A549 (cell line): ENCODE data around the gene WFS1.

ENCODE experiments used
- BHLHE40 ChIP-seq: IDR thresholded peaks from 2 replicates; pipeline ENCODE4 v1.6.1; 2012; ENCODE audit warnings: low read depth, low read length, inconsistent platforms
- CEBPB ChIP-seq, 2 experiments: fragments of >200 bp in 1 of 2; sonication (Bioruptor Twin) in 1 of 2; formaldehyde crosslinking in 1 of 2; IDR thresholded peaks; 2 replicates each; pipeline ENCODE4 v1.6.1; 2012 to 2016
- ESRRA ChIP-seq: fragments of 150-350 bp; IDR thresholded peaks from 2 replicates; pipeline ENCODE4 v1.6.1; 2014; ENCODE audit warnings: mild to moderate bottlenecking, low read length, borderline replicate concordance
- HDAC2 ChIP-seq: fragments of 200-600 bp; sonication (generic); IDR thresholded peaks from 2 replicates; pipeline ENCODE4 v1.6.1; 2016
- POLR2A ChIP-seq: IDR thresholded peaks from 2 replicates; pipeline ENCODE4 v1.6.1; 2012; ENCODE audit warnings: mild to moderate bottlenecking, low read length
- RAD21 ChIP-seq, 2 experiments: fragments of >200 bp in 1 of 2; sonication (Bioruptor Twin) in 1 of 2; formaldehyde crosslinking in 1 of 2; IDR thresholded peaks in 1 of 2; conservative IDR thresholded peaks in 1 of 2; 2 replicates in 1 of 2; 3 replicates in 1 of 2; pipeline ENCODE4 v1.6.1; 2012 to 2018; ENCODE audit warnings: inconsistent platforms in 1 of 2
- ZC3H11A ChIP-seq: fragments of 450-650 bp; IDR thresholded peaks from 2 replicates; pipeline ENCODE4 v1.6.1; 2014; ENCODE audit warnings: antibody characterized with exemption, mild to moderate bottlenecking
- TF ChIP-seq, protein P1 (sequence below): fragments of >200 bp; sonication (Bioruptor Twin); formaldehyde crosslinking; IDR thresholded peaks from 3 replicates; pipeline ENCODE4 v1.5.1; 2016
- TF ChIP-seq, protein P2 (sequence below): fragments of 200-600 bp; sonication (generic); IDR thresholded peaks from 2 replicates; pipeline ENCODE4 v1.6.1; 2016; ENCODE audit warnings: antibody characterized with exemption, mild to moderate bottlenecking, moderate library complexity
- TF ChIP-seq, protein P3 (sequence below): fragments of 250-450 bp; sonication (Bioruptor Pico); IDR thresholded peaks from 2 replicates; pipeline ENCODE4 v1.5.0; 2020; ENCODE audit warnings: low read depth, mild to moderate bottlenecking, moderate library complexity
- TF ChIP-seq, protein P4 (sequence below): IDR thresholded peaks from 2 replicates; pipeline ENCODE4 v1.6.1; 2012
- TF ChIP-seq, protein P5 (sequence below): fragments of 250-450 bp; sonication (Bioruptor Pico); IDR thresholded peaks from 2 replicates; pipeline ENCODE4 v1.5.0; 2021; ENCODE audit warnings: mild to moderate bottlenecking, moderate library complexity, borderline replicate concordance
- TF ChIP-seq, protein P6 (sequence below): fragments of >200 bp; sonication (Bioruptor Twin); formaldehyde crosslinking; IDR thresholded peaks from 3 replicates; pipeline ENCODE4 v1.6.1; 2016

DNA sequence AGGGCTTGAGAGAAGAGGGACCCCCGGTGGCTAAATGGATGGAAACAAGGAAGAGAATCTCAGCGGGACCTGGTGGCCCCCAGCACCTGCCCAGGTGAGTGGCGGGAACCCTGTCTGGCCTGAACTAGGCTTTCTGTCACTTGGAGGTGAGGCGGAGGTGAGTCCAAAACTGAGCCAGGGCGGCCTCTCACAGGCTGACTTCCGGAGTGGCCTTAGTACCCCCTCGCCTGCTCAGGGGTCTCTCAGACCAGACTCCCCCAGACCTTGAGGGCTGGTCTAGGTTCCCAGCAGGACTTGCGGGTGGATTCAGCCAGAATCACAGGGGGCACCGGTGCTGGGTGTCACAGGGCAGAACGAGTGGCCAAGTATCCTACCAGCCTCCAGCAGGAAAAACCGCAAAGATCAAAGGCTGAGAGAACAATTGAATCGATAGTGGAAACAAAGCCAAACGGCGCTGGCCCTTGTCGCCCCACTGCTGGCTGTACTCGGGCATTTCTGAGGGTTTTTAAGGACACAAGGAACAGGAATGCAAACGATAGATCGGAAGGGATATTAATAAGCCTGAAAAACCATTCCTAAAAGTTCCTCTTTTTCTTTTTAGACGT lies 67.8 kb downstream of the WFS1 start:
- TF ChIP-seq RAD21 (conservative IDR thresholded peaks at IDR 0.05 in 1 of 2, IDR thresholded peaks at IDR 0.05 in 1 of 2) = no peak
- TF ChIP-seq ZC3H11A = no peak
- TF ChIP-seq, protein P1, sequence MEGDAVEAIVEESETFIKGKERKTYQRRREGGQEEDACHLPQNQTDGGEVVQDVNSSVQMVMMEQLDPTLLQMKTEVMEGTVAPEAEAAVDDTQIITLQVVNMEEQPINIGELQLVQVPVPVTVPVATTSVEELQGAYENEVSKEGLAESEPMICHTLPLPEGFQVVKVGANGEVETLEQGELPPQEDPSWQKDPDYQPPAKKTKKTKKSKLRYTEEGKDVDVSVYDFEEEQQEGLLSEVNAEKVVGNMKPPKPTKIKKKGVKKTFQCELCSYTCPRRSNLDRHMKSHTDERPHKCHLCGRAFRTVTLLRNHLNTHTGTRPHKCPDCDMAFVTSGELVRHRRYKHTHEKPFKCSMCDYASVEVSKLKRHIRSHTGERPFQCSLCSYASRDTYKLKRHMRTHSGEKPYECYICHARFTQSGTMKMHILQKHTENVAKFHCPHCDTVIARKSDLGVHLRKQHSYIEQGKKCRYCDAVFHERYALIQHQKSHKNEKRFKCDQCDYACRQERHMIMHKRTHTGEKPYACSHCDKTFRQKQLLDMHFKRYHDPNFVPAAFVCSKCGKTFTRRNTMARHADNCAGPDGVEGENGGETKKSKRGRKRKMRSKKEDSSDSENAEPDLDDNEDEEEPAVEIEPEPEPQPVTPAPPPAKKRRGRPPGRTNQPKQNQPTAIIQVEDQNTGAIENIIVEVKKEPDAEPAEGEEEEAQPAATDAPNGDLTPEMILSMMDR = no peak
- TF ChIP-seq HDAC2 = no peak
- no peak for TF ChIP-seq POLR2A
- no peak for TF ChIP-seq CEBPB (IDR thresholded peaks at IDR 0.05)
- TF ChIP-seq, protein P2, sequence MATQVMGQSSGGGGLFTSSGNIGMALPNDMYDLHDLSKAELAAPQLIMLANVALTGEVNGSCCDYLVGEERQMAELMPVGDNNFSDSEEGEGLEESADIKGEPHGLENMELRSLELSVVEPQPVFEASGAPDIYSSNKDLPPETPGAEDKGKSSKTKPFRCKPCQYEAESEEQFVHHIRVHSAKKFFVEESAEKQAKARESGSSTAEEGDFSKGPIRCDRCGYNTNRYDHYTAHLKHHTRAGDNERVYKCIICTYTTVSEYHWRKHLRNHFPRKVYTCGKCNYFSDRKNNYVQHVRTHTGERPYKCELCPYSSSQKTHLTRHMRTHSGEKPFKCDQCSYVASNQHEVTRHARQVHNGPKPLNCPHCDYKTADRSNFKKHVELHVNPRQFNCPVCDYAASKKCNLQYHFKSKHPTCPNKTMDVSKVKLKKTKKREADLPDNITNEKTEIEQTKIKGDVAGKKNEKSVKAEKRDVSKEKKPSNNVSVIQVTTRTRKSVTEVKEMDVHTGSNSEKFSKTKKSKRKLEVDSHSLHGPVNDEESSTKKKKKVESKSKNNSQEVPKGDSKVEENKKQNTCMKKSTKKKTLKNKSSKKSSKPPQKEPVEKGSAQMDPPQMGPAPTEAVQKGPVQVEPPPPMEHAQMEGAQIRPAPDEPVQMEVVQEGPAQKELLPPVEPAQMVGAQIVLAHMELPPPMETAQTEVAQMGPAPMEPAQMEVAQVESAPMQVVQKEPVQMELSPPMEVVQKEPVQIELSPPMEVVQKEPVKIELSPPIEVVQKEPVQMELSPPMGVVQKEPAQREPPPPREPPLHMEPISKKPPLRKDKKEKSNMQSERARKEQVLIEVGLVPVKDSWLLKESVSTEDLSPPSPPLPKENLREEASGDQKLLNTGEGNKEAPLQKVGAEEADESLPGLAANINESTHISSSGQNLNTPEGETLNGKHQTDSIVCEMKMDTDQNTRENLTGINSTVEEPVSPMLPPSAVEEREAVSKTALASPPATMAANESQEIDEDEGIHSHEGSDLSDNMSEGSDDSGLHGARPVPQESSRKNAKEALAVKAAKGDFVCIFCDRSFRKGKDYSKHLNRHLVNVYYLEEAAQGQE = no peak
- TF ChIP-seq BHLHE40 = no peak
- no peak for TF ChIP-seq ESRRA
- TF ChIP-seq, protein P3, sequence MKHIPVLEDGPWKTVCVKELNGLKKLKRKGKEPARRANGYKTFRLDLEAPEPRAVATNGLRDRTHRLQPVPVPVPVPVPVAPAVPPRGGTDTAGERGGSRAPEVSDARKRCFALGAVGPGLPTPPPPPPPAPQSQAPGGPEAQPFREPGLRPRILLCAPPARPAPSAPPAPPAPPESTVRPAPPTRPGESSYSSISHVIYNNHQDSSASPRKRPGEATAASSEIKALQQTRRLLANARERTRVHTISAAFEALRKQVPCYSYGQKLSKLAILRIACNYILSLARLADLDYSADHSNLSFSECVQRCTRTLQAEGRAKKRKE (CRISPR knock-in tag) = no peak
- TF ChIP-seq, protein P4, sequence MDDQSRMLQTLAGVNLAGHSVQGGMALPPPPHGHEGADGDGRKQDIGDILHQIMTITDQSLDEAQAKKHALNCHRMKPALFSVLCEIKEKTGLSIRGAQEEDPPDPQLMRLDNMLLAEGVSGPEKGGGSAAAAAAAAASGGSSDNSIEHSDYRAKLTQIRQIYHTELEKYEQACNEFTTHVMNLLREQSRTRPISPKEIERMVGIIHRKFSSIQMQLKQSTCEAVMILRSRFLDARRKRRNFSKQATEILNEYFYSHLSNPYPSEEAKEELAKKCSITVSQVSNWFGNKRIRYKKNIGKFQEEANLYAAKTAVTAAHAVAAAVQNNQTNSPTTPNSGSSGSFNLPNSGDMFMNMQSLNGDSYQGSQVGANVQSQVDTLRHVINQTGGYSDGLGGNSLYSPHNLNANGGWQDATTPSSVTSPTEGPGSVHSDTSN = no peak
- TF ChIP-seq, protein P5, sequence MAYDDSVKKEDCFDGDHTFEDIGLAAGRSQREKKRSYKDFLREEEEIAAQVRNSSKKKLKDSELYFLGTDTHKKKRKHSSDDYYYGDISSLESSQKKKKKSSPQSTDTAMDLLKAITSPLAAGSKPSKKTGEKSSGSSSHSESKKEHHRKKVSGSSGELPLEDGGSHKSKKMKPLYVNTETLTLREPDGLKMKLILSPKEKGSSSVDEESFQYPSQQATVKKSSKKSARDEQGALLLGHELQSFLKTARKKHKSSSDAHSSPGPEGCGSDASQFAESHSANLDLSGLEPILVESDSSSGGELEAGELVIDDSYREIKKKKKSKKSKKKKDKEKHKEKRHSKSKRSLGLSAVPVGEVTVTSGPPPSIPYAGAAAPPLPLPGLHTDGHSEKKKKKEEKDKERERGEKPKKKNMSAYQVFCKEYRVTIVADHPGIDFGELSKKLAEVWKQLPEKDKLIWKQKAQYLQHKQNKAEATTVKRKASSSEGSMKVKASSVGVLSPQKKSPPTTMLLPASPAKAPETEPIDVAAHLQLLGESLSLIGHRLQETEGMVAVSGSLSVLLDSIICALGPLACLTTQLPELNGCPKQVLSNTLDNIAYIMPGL (CRISPR knock-in tag) = no peak
- TF ChIP-seq, protein P6, sequence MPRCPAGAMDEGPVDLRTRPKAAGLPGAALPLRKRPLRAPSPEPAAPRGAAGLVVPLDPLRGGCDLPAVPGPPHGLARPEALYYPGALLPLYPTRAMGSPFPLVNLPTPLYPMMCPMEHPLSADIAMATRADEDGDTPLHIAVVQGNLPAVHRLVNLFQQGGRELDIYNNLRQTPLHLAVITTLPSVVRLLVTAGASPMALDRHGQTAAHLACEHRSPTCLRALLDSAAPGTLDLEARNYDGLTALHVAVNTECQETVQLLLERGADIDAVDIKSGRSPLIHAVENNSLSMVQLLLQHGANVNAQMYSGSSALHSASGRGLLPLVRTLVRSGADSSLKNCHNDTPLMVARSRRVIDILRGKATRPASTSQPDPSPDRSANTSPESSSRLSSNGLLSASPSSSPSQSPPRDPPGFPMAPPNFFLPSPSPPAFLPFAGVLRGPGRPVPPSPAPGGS = no peak
